Measurements from ENCODE around the gene SLC39A8. TPM values are rescaled to one million over a fixed set of nuclear protein-coding genes. Genes with fewer than 3 reads are reported as not detected.

The SLC39A8 gene
- total RNA-seq, 1 donor from 2014 or later, result 7.6 TPM

GRCh38 chr4:102263024-102263787 lies 82.1 kb downstream of the SLC39A8 start:
- DNase-seq (ENCODE audit: low read depth) (peak; percentile 79), FAIRE-seq (no peak)
- H3K4me3 ChIP-seq (ENCODE audit: low read depth, low read length), result no peak overlapping the region
- no peaks in the 10 kb centered on the region for H3K27me3 ChIP-seq (ENCODE audit: control insufficient read depth, insufficient read depth, low read length)
- TF ChIP-seq, protein P1, sequence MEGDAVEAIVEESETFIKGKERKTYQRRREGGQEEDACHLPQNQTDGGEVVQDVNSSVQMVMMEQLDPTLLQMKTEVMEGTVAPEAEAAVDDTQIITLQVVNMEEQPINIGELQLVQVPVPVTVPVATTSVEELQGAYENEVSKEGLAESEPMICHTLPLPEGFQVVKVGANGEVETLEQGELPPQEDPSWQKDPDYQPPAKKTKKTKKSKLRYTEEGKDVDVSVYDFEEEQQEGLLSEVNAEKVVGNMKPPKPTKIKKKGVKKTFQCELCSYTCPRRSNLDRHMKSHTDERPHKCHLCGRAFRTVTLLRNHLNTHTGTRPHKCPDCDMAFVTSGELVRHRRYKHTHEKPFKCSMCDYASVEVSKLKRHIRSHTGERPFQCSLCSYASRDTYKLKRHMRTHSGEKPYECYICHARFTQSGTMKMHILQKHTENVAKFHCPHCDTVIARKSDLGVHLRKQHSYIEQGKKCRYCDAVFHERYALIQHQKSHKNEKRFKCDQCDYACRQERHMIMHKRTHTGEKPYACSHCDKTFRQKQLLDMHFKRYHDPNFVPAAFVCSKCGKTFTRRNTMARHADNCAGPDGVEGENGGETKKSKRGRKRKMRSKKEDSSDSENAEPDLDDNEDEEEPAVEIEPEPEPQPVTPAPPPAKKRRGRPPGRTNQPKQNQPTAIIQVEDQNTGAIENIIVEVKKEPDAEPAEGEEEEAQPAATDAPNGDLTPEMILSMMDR (IDR thresholded peaks at IDR 0.05; ENCODE audit: insufficient read depth, low read length, severe bottlenecking), result peak; percentile 52
- no peaks in the 10 kb centered on the region for H3K36me3 ChIP-seq (ENCODE audit: control insufficient read depth, insufficient read depth, low read length)

DNA sequence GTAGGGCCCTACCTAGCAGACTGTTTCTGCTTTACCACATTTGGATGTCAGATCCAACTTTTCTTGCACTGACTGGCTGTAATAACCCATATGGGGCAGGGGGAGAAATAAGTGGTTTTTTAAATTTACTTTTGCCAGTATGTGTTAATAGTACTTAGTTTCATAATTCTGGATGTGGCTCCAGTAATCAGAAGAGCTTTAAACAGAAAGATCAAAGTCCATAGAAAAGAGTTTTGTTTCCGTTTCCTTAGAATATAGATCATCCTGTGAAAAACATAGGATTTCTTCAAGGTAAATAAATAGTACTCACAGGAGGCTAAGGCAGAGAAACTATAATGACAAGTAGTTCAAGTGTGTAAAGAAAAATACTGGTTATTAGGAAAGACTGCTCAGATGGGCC lies 85.6 kb downstream of the SLC39A8 start:
- no peak for FAIRE-seq
- DNase-seq (ENCODE audit: low read depth), result no peak
- Histone ChIP-seq H3K4me3 (ENCODE audit: low read depth, low read length) (no peak overlapping the region), H3K36me3 (ENCODE audit: control insufficient read depth, insufficient read depth, low read length) (no peaks in the 10 kb centered on the region), H3K27me3 (ENCODE audit: control insufficient read depth, insufficient read depth, low read length) (no peaks in the 10 kb centered on the region)
- TF ChIP-seq, protein P1 (IDR thresholded peaks at IDR 0.05; ENCODE audit: insufficient read depth, low read length, severe bottlenecking), result no peak

DNA sequence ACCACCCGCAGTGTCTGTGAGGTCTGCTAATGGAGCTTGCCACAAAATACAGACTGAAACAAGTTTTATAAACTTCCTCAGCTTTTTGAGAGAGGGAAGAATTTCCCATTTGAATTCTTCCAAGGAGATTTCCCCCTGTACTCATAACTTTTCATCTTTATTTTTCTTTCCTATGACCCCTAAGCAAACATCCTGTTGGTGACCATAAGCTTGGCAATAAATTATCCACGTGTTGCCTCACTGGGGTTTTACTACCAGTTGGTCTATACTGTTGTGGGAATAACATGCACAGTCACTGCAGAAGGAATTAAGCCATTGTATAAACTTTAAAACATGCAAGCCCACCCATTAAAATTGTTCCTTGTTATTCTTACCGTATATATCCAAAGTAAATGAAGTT lies 86.2 kb downstream of the SLC39A8 start:
- DNase-seq (ENCODE audit: low read depth) (no peak), FAIRE-seq (no peak)
- no peak overlapping the region for H3K4me3 ChIP-seq (ENCODE audit: low read depth, low read length)
- TF ChIP-seq, protein P1 (IDR thresholded peaks at IDR 0.05; ENCODE audit: insufficient read depth, low read length, severe bottlenecking), result no peak
- no peaks in the 10 kb centered on the region for H3K36me3 ChIP-seq (ENCODE audit: control insufficient read depth, insufficient read depth, low read length)
- no peaks in the 10 kb centered on the region for H3K27me3 ChIP-seq (ENCODE audit: control insufficient read depth, insufficient read depth, low read length)

GRCh38 chr4:102256321-102256720 lies 89.0 kb downstream of the SLC39A8 start:
- Histone ChIP-seq H3K4me3 (ENCODE audit: low read depth, low read length) (no peak overlapping the region), H3K36me3 (ENCODE audit: control insufficient read depth, insufficient read depth, low read length) (no peaks in the 10 kb centered on the region), H3K27me3 (ENCODE audit: control insufficient read depth, insufficient read depth, low read length) (no peaks in the 10 kb centered on the region)
- DNase-seq (ENCODE audit: low read depth), result no peak
- no peak for FAIRE-seq
- TF ChIP-seq, protein P1 (IDR thresholded peaks at IDR 0.05; ENCODE audit: insufficient read depth, low read length, severe bottlenecking), result no peak

- Histone ChIP-seq H3K27me3 (ENCODE audit: control insufficient read depth, insufficient read depth, low read length) (no peaks in the 10 kb centered on the region), H3K36me3 (ENCODE audit: control insufficient read depth, insufficient read depth, low read length) (no peaks in the 10 kb centered on the region), H3K4me3 (ENCODE audit: low read depth, low read length) (no peak overlapping the region)
- no peak for DNase-seq (ENCODE audit: low read depth)
- TF ChIP-seq, protein P1 (IDR thresholded peaks at IDR 0.05; ENCODE audit: insufficient read depth, low read length, severe bottlenecking), result no peak
- no peak for FAIRE-seq
Measured at GRCh38 chr4:102253860-102254259, 91.4 kb downstream of the SLC39A8 start.

GRCh38 chr4:102252171-102252570 lies 93.1 kb downstream of the SLC39A8 start:
- Histone ChIP-seq H3K4me3 (ENCODE audit: low read depth, low read length) (no peak overlapping the region), H3K27me3 (ENCODE audit: control insufficient read depth, insufficient read depth, low read length) (no peaks in the 10 kb centered on the region), H3K36me3 (ENCODE audit: control insufficient read depth, insufficient read depth, low read length) (no peaks in the 10 kb centered on the region)
- FAIRE-seq, result no peak
- TF ChIP-seq, protein P1 (IDR thresholded peaks at IDR 0.05; ENCODE audit: insufficient read depth, low read length, severe bottlenecking), result no peak
- DNase-seq (ENCODE audit: low read depth), result no peak
